Bone marrow (tissue), 2 donors: ENCODE data around the gene RUNDC1.

Experiments
- DNase-seq, 2 donors: peaks; one replicate each; lab custom pipeline; 2025; lab: John Stamatoyannopoulos, UW

RUNDC1 gene

DNA sequence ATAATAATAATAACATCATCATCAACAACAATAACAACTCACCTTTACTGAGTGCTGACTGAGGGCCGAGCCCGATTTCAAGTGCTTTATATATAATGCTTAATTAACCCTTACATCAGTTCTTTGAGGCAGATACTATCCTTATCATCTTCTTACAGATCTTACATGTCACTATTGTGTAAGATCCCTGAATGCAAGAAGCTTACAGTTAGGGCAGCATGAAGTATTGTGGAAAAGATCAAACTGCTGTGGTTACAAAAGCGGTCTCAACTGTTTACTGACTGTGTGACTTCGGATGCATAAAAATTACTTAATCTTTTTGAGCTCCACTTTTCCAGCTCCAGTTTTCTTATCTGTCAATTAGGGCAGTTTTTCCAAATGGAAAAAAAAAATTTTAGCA is 38.6 kb downstream of the RUNDC1 start:
- no peak for DNase-seq

DNA sequence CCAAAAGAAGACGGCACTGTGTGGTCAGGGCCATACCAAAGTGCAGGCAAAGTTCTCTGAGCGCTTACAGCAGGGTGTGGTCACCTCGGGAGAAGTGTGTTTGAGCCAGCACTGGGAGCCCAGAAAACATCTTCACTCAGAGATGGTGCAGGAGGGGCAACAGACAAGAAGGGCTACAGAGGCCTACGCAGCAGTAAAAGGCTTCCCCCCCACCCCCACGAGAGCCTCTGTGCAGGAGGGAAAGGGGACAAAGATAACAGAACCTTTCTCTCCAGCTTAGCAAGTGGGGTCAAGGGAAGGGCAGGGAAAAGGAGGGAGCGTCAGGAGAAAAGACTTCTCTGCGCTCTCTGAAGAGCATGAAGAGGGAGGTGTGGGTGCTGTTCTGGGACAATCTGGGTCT is 39.1 kb downstream of the RUNDC1 start:
- DNase-seq: no peak

DNA sequence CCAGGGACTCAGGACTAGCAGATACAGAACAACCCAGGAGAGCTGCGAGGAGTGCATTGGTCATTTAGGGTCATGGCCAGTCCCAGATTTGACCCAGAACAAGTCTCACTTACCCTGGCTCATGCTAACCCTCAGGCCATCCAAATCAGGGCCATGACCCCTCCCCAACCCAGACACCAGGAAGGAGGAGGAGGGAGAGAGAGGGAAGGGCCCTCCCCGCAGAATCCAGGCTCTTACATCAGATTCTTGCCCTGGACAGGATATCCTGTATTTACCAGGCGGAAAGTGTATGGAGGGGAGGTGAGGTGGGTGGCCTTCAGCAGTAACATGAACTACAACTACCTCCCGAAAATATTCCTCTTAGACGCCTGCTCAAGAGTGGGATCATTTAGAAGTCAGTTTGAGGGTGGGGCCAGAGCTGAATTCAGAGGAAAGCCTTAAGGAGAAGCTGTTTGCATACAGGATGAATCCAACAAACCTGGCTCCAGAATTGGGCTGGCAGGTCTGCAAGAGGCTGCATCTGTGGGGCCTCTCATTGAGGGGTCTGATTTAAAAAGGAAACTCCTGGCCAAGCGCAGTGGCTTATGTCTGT is 39.8 kb downstream of the RUNDC1 start:
- DNase-seq: no peak

DNA sequence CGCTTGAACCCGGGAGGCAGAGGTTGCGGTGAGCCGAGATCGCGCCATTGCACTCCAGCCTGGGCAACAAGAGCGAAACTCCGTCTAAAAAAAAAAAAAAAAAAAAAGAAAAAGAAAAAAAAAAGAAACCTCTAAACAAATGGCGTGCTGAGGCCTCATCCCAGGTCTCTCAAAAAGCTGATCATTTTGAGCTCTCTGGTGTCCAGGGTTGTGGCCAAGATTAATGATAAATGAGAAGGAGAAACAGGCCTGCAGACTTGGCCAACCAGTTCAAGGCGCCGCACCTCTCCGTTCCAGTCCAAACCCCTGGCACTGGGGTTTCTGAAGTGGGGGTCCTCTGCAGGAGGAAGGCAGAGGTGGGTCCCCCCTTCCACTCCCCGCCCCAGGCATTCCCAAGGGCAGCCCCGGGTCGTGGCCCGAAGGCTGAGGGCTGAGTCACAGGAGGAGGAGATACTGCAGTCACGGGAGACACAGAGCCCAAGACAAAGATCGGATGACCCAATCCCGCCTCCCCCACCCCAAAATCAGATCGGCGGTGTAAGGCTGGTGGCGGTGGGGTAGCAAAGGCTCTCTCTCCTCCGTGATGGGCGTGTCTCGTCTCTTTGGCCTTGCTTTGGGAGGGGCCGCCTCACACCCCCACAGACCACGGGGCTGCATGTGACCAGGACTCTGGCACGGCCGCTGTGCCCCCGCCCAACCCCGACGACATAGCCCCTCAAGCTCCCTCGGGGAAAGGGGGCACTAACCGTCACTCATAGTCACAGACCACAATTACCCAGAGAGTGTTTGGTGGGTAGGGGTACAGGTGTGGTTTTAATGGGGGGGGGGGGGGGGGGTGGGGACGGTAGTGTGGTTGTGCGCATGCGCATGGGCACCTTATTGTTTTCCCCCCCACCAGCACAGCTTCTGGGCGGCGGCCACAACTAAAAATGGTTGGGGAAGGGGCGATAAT is 40.7 kb downstream of the RUNDC1 start:
- DNase-seq: peak in 1 of 2 donors; percentile 62

DNA sequence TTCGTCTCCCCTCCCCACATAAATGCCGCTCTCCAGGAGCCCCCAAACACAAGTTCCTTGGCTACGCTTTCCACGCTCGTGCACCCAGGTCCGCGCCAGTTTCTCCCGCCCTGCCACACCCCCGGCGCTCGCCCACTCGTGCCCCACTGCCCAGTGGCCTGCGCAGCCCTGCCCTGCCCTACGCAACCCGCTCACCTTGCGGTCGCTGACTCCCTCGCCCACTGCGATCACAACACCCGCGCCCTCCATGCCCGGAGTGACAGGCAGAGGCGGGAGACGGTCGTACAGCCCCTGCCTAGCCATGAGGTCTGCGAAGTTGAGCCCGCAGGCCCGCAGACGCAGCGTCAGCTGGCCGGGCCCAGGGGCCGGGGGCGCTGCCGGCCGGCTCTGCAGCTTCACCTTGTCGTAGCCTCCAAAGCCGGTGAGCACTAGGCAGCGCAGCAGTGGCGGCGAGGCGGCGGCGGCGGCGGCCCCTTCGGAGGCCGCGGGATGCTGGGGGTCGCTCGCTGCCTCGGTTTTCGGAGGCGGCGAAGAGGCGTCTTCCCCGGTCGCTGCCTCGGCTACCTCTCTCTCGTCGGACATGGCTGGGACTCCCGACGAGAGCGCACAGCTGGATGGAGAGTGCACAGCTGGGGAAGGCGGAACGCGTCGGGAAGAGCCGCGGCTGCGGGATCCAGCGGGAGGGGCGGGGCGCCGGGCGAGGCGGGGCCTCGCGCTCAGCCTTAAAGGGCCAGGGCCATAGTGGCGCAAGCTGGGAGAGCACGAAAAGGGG is 41.6 kb downstream of the RUNDC1 start, which contains the start of gene VAT1:
TSS of gene VAT1 (minus strand) at position 645 of the 772 bp plus-strand sequence. CDS start at position 582, 63 bp downstream.
- peak; percentile 51 to 56 for DNase-seq

DNA sequence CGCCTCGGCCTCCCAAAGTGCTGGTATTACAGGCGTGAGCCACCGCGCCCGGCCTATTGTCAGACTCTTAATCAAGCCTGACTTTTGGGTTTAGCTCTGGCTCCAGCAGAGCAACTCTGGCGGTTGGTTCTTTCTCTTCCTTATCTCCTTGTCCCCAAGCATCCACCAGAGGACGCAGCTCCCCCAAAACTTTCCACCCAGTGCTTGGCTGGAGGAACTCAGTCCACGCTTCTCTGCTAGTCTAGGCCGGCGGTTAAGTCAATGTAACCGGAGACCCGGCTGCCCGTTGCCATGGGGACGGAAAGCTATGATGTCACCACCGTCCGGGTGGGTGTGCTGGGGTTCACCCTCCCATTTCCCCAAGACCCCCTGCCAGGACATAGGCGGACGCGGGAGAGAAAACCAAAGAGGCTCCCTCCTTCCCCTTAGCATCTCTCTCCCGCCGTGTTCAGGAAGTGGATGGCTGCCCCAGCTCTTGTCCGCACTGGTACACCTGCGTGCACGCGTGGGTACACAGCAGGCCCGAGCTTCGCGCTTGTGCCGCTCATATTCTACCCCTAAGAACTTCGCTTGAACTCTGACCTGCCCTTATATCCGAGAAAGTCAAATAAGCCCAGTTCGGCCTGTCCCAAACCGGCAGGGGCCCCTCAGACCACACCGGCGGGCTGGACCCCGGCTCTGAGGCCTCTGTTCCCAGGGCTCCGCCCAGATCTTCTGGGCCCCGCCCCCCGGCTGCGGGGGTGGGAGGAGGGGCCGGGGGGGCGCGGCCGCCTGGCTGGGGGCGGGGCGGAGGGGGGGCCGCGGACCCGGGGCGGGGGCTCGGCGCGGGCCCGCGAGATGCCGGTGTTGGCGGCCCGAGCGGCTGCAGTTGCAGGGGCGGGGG is 44.3 kb downstream of the RUNDC1 start, which contains the start of gene RND2:
TSS of gene RND2 (plus strand) at position 825 of the 883 bp plus-strand sequence. CDS start 117 bp downstream, outside the sequence.
- DNase-seq: peak; percentile 49 to 84

DNA sequence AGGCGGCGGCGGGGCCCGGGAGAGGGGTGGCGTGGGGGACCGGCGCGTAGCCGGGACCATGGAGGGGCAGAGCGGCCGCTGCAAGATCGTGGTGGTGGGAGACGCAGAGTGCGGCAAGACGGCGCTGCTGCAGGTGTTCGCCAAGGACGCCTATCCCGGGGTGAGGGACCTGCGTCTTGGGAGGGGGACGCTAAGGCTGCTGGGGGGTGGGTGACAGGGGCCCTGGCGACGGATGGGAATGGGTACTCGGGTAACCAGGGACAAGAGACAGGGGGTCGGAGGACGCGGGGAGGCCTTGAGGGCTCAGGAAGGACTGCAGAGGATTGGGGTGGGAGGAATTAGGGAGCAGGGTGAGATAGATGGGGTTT is 44.9 kb downstream of the RUNDC1 start:
- DNase-seq: no peak

DNA sequence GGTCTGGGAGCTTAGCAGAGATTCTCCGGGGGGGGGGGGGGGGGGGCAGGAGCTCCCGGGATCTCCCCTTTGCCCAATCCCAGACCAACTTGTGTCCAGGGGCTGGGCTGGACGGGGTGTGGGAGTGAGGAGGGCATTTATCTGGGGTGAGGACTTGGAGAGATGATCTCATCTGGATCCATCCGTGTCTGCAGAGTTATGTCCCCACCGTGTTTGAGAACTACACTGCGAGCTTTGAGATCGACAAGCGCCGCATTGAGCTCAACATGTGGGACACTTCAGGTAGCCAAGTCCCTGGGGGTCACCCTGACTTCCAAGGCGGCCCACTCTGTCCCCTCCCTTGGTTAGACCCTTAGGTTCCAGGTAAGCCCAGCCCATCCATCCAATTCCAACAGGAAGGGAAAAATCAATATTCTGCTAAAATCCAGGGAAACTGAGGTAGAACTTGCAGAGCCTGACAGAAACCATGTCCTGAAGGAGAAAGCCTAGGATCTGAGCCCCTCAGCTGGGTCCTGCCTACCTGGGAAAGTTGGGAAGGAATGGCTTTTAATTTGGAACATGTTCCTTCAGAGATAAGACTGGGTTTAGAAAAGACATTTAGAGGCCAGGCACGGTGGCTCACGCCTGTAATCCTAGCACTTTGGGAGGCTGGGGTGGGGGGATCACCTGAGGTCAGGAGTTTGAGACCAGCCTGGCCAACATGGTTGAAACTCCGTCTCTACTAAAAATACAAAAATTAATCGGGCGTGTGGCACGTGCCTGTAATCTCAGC is 45.6 kb downstream of the RUNDC1 start:
- no peak for DNase-seq

DNA sequence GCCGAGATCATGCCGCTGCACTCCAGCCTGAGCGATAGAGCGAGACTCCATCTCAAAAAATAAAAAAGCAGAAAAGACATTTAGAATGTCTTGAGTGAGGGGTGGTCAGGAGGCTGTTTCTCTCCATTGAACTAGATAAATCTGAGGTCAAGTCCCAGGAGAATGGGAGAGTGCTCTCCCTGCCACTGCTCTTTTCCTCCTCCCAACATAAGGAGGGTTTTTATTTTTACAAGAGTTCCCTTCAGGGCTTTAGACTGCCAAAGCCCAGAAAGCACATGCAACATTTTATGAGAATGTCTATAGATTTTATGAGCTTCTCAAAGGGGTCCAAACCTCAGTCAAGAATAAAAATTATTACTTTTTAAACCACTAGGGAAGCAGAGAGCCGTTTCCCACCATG is 46.2 kb downstream of the RUNDC1 start:
- DNase-seq: no peak

DNA sequence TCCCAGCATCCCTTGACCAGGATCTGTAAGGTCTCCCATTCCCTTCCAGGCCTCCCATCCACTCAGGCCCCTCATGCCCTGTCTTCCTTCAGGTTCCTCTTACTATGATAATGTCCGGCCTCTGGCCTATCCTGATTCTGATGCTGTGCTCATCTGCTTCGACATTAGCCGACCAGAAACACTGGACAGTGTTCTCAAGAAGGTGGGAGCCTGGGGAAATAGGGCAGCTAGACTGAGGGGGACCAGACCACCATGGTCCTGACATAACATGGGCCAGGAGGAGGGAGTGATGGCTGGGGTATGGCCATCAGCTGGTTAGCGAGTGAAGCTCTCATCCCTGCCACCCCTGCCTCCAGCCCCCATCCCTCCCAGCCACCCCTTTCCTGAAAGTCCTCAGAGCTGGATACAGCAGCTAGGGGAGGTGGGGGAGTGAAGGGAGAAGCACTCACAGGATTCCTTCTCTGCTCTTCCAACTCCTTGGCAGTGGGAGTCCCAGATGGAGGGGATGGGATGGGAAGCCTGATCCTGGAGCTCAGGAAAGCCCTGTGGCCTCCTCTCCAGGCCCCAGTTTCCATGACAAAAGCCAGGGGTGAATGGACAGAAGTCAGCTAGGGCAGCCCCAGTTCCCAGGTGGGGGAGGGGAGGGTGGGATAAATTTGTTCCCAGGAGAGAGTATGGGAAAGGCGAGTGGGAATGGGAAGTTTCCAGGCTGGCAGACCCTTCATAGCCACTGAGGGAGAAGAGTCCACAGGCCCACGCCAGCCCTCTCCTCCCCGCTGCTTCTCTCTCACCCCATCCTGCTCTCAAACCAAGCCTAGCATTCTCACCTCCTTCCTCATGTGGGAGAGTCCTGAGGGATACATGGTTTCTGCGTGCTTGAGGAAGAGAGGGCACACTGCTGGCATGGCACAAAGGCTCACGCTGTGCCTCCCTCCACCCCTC is 47.0 kb downstream of the RUNDC1 start:
- no peak for DNase-seq

DNA sequence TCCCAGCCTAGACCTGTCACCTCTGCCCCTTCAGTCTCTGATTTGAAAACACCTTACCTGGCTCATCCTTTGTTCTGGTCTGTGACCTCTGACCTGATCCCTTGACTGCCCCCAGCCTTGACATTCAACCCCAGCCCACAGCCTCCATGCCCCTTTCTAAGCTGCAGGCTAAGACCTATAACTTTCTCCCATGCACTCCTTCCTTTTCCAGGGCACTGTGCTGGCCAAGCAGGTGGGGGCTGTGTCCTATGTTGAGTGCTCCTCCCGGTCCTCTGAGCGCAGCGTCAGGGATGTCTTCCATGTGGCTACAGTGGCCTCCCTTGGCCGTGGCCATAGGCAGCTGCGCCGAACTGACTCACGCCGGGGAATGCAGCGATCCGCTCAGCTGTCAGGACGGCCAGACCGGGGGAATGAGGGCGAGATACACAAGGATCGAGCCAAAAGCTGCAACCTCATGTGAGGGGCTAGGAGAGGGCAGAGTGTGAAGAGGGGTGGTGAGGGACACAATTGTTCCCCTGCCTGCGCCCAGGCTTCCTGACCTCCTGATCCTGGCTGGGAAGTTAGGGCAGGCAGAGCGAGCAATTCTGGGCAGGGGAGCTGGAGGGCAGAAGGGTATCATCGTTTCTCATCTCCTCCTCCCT is 48.0 kb downstream of the RUNDC1 start:
- no peak for DNase-seq

DNA sequence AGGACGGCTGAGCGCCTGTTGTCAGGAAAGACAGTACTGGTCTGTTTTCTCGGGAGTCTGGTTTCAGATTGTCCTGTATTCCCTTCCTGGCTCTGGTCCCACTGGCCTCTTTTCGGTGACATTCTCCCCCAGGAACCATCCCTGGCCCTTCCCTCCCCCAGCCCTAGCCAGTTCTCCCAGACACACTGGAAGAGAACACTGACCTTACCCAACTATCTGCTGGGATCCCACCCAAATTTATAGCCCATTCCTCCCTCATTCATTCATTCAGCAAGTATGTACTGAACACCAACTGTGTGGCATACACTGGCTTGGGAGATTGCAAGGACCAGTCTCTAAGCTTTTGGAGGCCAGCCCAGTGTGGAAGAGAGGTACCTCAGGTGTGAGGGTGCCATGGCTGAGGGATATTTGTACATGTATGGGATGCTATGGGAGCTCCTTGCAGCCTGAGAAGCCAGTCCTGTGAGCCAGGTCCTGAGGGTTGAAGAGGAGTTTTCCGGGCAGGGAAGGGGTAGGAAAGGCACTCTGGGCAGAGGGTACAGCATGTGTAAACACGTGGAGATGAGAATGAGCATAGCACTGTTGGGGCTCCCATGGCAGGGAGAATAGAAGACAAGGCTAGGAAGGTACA is 49.9 kb downstream of the RUNDC1 start:
- no peak for DNase-seq

DNA sequence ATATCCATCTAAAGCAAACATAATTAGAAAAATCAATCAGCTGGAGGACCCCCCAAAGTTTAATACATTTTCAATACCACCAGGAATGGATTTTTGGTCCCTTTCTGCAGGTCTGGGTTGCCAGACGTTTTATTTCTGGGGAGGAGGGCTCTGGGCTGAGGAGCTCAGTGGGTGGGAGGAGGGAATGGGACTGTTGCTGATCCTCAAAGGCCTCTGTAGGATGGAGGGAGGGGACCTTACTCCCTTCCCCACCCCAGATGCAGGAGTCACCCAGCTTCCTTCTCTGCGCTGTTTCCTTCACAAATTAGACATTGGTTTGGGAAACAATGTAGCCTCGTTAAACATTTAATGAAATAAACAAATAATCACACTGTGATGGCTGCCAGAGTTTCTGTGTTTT is 51.3 kb downstream of the RUNDC1 start:
- DNase-seq: no peak

DNA sequence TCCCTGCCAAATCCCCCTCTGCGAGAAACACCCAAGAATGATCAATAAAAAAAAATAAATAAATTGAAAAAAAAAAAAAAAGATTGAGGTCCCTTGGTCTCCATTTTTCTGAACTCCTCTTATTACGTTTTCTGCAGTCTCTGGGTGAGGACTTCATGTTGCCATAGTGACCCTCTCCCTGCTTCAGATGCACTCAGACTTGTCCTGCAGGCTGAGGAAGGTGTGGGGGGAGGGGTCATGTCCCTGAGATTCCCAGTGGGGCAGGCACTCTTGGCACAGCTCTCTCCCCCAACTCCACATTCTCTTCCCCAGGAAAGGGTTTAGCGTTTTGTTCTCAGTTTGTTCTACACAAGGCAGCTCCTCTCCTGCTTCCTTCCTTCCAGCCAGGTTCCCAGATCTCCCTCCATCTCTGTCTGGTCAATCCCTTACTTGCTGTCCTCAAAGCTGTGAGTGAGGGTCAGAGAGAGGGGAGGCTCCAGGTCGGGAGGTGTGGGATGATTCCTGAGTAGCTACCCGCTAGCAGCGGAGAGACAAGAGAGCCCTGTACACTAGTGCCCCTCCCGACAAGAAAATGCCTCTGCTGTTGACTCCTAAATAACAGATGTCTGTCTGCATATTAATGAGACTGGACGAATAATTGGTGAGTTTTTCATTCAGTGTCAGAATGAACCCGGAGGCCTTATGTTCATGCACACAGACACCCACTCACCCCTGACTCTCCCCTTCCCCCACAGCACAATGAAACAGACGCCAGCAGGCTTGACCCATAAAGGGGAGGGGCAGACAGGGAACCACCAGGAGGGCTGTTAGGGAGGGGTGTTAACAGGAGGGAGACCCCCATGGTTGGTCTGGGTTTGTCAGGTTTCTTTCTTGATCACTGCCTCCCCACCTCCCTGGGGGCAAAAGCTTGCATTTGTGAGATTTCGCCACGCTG is 53.9 kb downstream of the RUNDC1 start:
- DNase-seq: no peak

DNA sequence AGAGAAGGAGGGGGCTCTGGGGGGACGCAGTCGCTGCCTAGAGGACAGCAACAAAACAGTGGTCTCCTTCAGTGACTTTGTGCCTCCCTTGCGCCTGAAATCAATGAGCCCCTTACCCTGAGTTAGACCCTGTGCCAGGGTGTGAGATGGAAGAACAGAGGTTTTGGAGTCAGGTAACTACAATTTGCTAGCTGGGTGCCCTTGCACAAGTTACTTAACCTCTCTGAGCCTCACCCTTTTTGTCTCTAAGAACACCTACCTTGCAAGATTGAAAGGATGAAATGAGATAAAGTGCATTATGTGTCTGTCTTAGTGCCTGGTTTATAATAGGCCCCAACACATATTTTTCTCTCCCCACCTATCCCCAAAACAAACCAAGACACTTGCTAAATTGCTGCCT is 54.5 kb downstream of the RUNDC1 start:
- DNase-seq: no peak

DNA sequence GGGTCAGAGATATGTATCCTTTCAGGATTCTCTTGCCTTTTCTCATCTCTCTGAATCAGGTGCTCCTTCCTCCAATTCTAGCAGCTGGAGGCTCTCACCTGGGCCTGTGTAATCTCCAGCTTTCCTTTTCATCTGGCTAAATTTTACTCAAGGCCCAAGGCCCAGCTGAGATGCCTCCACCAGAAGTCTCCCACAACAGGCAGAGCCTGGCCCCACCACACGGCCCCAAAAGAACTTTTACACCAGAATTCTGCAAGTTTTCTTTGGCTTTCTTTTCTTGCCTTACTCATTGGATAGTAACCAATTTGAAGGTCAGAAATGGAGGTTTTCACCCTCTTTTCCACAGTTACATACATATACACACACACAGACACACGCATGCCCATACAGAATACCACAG is 59.3 kb downstream of the RUNDC1 start:
- DNase-seq: no peak

DNA sequence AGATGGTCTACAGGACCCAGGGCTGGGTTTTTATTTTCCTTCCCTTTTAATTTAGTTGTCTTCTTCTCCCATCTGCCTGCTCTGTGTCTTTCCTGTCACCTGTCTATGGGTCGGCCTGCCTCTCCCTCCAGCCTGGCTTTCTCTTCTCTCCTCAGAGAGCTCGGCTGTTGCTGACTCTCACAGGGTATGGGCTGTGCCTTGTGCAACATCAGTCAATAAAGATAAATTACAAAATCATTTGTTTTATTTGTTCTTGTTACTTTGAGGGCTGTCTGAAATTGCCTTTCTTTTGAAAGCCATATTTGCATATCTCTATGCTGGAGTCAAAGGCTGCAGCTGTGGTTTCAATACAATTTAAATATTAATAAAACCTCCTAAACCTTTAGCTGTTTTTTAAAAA is 60.3 kb downstream of the RUNDC1 start:
- no peak for DNase-seq
